ENCODE data around the gene FOXJ3.

GRCh38 chr1:42154685-42155084 is 180.3 kb downstream of the FOXJ3 start:
- TF ChIP-seq, protein P1, sequence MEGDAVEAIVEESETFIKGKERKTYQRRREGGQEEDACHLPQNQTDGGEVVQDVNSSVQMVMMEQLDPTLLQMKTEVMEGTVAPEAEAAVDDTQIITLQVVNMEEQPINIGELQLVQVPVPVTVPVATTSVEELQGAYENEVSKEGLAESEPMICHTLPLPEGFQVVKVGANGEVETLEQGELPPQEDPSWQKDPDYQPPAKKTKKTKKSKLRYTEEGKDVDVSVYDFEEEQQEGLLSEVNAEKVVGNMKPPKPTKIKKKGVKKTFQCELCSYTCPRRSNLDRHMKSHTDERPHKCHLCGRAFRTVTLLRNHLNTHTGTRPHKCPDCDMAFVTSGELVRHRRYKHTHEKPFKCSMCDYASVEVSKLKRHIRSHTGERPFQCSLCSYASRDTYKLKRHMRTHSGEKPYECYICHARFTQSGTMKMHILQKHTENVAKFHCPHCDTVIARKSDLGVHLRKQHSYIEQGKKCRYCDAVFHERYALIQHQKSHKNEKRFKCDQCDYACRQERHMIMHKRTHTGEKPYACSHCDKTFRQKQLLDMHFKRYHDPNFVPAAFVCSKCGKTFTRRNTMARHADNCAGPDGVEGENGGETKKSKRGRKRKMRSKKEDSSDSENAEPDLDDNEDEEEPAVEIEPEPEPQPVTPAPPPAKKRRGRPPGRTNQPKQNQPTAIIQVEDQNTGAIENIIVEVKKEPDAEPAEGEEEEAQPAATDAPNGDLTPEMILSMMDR (IDR thresholded peaks at IDR 0.05), result no peak
- TF ChIP-seq POLR2AphosphoS5 (IDR thresholded peaks at IDR 0.05) (no peak), POLR2A (IDR thresholded peaks at IDR 0.05) (no peak)

Data from sigmoid colon (tissue), 4 donors.